Ishikawa (cell line): ENCODE data around the gene HAL.

ENCODE experiments used
- CEBPB ChIP-seq: IDR thresholded peaks from 2 replicates; pipeline ENCODE4 v1.6.1; 2012
- CREB1 ChIP-seq: IDR thresholded peaks from 2 replicates; pipeline ENCODE4 v1.6.1; 2012; ENCODE audit warnings: low read depth
- EGR1 ChIP-seq: IDR thresholded peaks from 2 replicates; pipeline ENCODE4 v1.6.1; 2012
- EP300 ChIP-seq: IDR thresholded peaks from 2 replicates; pipeline ENCODE4 v1.6.1; 2012; ENCODE audit warnings: borderline replicate concordance
- FOXM1 ChIP-seq: IDR thresholded peaks from 2 replicates; pipeline ENCODE4 v1.6.1; 2012; ENCODE audit warnings: low read depth, borderline replicate concordance
- NFIC ChIP-seq: IDR thresholded peaks from 2 replicates; pipeline ENCODE4 v1.6.1; 2012
- RAD21 ChIP-seq: IDR thresholded peaks from 2 replicates; pipeline ENCODE4 v1.6.1; 2012; ENCODE audit warnings: low read depth
- REST ChIP-seq: IDR thresholded peaks from 2 replicates; pipeline ENCODE4 v1.6.1; 2012; ENCODE audit warnings: low read depth, mild to moderate bottlenecking
- TAF1 ChIP-seq: IDR thresholded peaks from 2 replicates; pipeline ENCODE4 v1.6.1; 2012; ENCODE audit warnings: low read depth, mild to moderate bottlenecking
- TCF12 ChIP-seq: IDR thresholded peaks from 2 replicates; pipeline ENCODE4 v1.6.1; 2012; ENCODE audit warnings: low read depth
- TEAD4 ChIP-seq: IDR thresholded peaks from 2 replicates; pipeline ENCODE4 v1.6.1; 2012
- USF1 ChIP-seq: IDR thresholded peaks from 2 replicates; pipeline ENCODE4 v1.6.1; 2012
- YY1 ChIP-seq: IDR thresholded peaks from 2 replicates; pipeline ENCODE4 v1.6.1; 2012; ENCODE audit warnings: low read depth
- ZBTB7A ChIP-seq: IDR thresholded peaks from 2 replicates; pipeline ENCODE4 v1.6.1; 2012; ENCODE audit warnings: low read depth
- TF ChIP-seq, protein P1 (sequence below): IDR thresholded peaks from 2 replicates; pipeline ENCODE4 v1.6.1; 2012

The HAL gene

DNA sequence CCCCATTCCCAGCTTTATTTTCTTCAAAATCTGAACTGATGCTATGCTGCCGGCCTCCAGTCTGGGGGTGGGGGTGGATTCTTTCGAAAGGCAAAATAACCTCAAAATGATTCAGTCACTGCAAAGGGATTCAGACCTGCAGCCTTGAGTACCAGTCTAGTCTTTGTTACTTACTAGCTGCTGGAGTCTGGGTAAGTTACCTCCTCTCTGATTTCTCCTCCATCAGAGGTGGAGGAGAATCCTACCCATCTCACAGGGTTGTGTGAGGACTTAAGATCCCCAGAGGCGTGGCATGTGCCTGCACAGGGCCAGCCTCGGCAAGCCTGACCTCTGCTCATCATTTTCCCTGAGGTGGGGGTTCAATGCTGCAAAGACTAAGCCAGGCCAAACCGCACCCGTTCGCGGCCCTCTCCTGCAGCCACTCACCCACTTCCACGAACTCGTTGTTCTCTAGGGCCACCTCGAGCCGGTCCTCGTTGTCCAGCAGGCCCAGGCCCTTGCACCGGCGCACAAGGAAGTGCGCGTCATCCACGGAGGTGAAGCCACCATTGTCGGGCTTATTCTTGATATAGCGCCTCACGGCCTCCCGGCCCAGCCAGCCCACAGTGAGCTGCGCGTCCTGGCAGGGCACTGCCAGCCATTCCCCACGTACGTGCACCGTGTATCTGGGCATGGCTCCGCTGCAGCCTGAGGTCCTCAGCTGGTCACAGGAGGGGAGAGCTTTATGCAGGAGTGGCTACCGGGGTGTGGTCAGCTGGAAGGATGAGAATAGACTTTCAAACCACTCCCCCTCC is 709 bp downstream of the HAL start:
- TF ChIP-seq YY1 (no peak), CREB1 (no peak), ZBTB7A (no peak), TEAD4 (no peak), REST (no peak)
- TF ChIP-seq, protein P1, sequence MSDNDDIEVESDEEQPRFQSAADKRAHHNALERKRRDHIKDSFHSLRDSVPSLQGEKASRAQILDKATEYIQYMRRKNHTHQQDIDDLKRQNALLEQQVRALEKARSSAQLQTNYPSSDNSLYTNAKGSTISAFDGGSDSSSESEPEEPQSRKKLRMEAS = no peak

DNA sequence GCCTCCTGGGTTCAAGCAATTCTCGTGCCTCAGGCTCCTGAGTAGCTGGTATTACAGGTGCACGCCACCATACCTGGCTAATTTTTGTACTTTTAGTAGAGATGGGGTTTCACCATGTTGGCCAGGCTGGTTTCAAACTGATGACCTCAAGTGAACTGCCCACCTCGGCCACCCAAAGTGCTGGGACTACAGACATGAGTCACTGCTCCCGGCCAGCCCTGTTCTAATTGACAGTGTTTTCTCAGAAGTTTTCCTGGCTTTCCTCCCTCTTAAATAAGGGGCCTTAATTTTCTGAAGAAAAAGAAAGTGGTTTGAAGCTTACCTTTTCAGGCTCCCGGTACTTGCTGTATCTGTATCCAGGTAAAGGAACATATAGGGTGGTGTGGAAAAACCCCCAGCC is 1.7 kb downstream of the HAL start:
- no peak for TF ChIP-seq TEAD4
- no peak for TF ChIP-seq ZBTB7A
- TF ChIP-seq CEBPB = no peak
- TF ChIP-seq USF1 = no peak
- TF ChIP-seq NFIC = no peak
- no peak for TF ChIP-seq YY1
- no peak for TF ChIP-seq TCF12

DNA sequence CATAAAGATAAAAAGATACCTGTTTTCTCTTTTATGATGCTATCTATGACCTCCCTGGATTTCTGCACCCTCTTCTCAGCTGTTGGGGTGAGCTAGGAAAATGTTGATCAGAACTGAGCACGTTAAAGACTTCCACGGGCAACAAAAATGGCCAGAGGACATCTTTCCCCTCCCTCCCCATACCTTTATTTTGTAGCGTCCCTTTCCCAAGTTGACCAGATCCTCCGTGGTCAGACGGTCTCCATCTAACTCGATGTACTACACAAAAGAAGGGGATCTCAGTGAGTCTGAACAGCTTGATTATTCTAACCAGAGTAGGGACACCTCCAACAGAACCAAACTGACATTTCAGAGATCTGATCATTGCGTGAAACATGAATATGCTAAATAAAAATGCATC is 2.2 kb downstream of the HAL start:
- no peak for TF ChIP-seq CEBPB
- no peak for TF ChIP-seq RAD21
- TF ChIP-seq, protein P1 = no peak
- no peak for TF ChIP-seq CREB1
- no peak for TF ChIP-seq EGR1
- no peak for TF ChIP-seq YY1
- TF ChIP-seq NFIC = no peak

DNA sequence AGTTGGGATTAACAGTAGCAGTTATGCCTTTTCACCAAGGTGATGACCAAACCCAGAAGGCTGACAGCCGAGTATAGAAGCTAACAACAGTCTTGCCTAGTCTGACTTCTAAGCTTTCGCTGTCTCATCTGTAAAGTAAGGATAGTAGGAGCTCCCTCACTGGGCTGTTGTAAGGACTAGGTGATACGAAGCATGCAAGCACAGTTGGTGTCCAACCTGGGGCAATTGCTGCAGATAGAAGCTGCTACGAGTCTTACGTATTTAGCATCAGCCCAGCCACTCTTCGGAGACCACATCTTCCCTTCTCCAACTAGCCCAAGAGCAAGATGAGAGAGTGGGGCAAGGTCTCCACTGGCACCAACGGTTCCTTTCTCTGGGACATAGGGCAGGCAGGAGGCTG is 6.0 kb downstream of the HAL start:
- TF ChIP-seq TCF12 = no peak
- TF ChIP-seq RAD21 = no peak
- TF ChIP-seq NFIC = no peak
- TF ChIP-seq USF1 = no peak
- no peak for TF ChIP-seq EP300
- TF ChIP-seq, protein P1 = no peak
- no peak for TF ChIP-seq REST
- TF ChIP-seq ZBTB7A = no peak
- TF ChIP-seq EGR1 = no peak
- TF ChIP-seq TAF1 = no peak
- no peak for TF ChIP-seq CEBPB
- no peak for TF ChIP-seq YY1
- no peak for TF ChIP-seq CREB1
- no peak for TF ChIP-seq FOXM1
- TF ChIP-seq TEAD4 = no peak

DNA sequence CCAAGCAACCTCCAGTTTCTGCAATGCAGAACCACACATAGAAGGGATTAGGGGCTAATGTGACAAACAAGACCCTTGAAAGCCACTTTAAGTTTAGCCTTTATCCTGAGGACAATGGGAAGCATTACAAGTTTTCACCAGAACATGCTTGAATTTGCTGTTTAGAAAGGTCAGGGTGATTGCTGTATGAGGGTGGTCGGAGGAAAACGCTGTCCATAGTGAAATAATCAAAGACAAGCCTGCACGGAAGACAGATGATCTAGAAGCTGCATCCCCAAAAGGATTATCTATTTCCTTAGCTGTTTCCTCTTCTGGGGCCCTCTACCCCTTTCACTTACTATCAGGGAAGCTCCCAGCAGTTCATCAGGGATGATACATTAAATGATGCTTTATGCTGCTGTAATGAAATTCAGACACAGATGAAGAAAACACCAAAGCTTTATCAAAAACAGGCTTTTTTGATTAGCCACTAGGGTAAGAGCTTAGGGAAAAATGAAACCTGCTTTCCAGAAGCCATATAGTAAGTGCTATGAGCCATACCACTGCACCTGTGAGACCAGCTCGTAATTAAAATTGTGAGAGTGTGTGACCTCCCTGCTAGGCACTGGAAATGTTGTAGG is 6.5 kb downstream of the HAL start:
- TF ChIP-seq TEAD4 = no peak
- TF ChIP-seq FOXM1 = no peak
- TF ChIP-seq TCF12 = no peak
- no peak for TF ChIP-seq NFIC
- no peak for TF ChIP-seq TAF1
- no peak for TF ChIP-seq USF1
- TF ChIP-seq, protein P1 = no peak
- no peak for TF ChIP-seq EP300
- no peak for TF ChIP-seq CEBPB
- TF ChIP-seq REST = no peak
- no peak for TF ChIP-seq ZBTB7A
- TF ChIP-seq CREB1 = no peak
- TF ChIP-seq YY1 = no peak
- no peak for TF ChIP-seq RAD21
- TF ChIP-seq EGR1 = no peak
